T-cell (primary cell): ENCODE measurements around the gene NRIP3. TPM values are rescaled to one million over a fixed set of nuclear protein-coding genes. Genes with fewer than 3 reads are reported as not detected.

ENCODE experiments used
- ATAC-seq, 4 experiments: fragments of 200-7000 bp in 3 of 4; fragments of 150-1000 bp in 1 of 4; cut with Tn5 transposase; replicated peaks in 1 of 4; 1 replicate in 3 of 4; 2 replicates in 1 of 4; pipeline ENCODE4 v1.10.0; 2021; ENCODE audit warnings: moderate library complexity in 3 of 4, mild to moderate bottlenecking in 2 of 4, moderate number of reproducible peaks in 1 of 4
- CTCF ChIA-PET, 2 donors: fragments of 300-600 bp; sonication (Branson Sonifier 250); formaldehyde crosslinking; loops; one replicate each; lab custom pipeline; 2022; ENCODE audit warnings: antibody characterized with exemption in 2 of 2; lab: Charles Lee
- POLR2A ChIA-PET, 2 donors: fragments of 300-600 bp; sonication (Branson Sonifier 250); formaldehyde crosslinking; loops; one replicate each; lab custom pipeline; 2022; ENCODE audit warnings: antibody characterized with exemption in 2 of 2; lab: Charles Lee
- DNase-seq, 35 experiments: peaks; one replicate each; pipeline versions ENCODE4 v3.0.0 to v3.0.0-alpha.2; 2013 to 2023
- H3K27ac ChIP-seq: one replicate; pipeline ENCODE4 v1.5.1; 2013; ENCODE audit warnings: low read length
- H3K27me3 ChIP-seq, 2 experiments: replicated peaks in 1 of 2; 1 replicate in 1 of 2; 2 replicates in 1 of 2; pipeline versions ENCODE4 v1.6.1 to v1.7.0; 2013; ENCODE audit warnings: low read length in 1 of 2, mixed read lengths in 1 of 2; ENCODE audit not compliant: control insufficient read depth in 2 of 2, insufficient read depth in 2 of 2; ENCODE audit errors: extremely low read depth in 1 of 2
- H3K36me3 ChIP-seq, 2 donors: 1 replicate in 1 of 2; 2 replicates in 1 of 2; pipeline versions ENCODE4 v1.6.1 to v1.7.0; 2013; ENCODE audit warnings: low read length in 1 of 2; ENCODE audit not compliant: control insufficient read depth in 2 of 2, insufficient read depth in 1 of 2; ENCODE audit errors: extremely low read depth in 1 of 2
- H3K4me1 ChIP-seq, 2 experiments: 1 replicate in 1 of 2; 2 replicates in 1 of 2; pipeline versions ENCODE4 v1.6.1 to v1.7.0; 2013; ENCODE audit warnings: low read length in 2 of 2, mixed read lengths in 1 of 2; ENCODE audit not compliant: insufficient read depth in 2 of 2, control insufficient read depth in 1 of 2; ENCODE audit errors: extremely low read depth in 1 of 2
- H3K4me3 ChIP-seq, 2 donors: 1 replicate in 1 of 2; 2 replicates in 1 of 2; pipeline versions ENCODE4 v1.5.1 to v1.7.0; 2013; ENCODE audit warnings: mild to moderate bottlenecking in 2 of 2, low read length in 1 of 2, moderate library complexity in 1 of 2; ENCODE audit not compliant: control insufficient read depth in 1 of 2; ENCODE audit errors: extremely low read depth in 1 of 2
- H3K9me3 ChIP-seq: 2 replicates; pipeline ENCODE4 v1.7.0; 2013
- H3K27ac Mint-ChIP-seq, 2 donors: one replicate each; pipeline ENCODE4 v1.8.0; 2020 to 2021; ENCODE audit warnings: mild to moderate bottlenecking in 2 of 2, mixed read lengths in 2 of 2
- H3K27me3 Mint-ChIP-seq, 2 donors: one replicate each; pipeline ENCODE4 v1.8.0; 2021 to 2022; ENCODE audit warnings: mixed read lengths in 2 of 2
- H3K36me3 Mint-ChIP-seq: one replicate; pipeline ENCODE4 v1.8.0; 2021; ENCODE audit warnings: mixed read lengths
- H3K4me1 Mint-ChIP-seq, 3 donors: one replicate each; pipeline ENCODE4 v1.8.0; 2020 to 2022; ENCODE audit warnings: mixed read lengths in 3 of 3, mild to moderate bottlenecking in 1 of 3
- H3K4me3 Mint-ChIP-seq, 3 donors: one replicate each; pipeline ENCODE4 v1.8.0; 2020 to 2022; ENCODE audit warnings: mild to moderate bottlenecking in 3 of 3, mixed read lengths in 3 of 3, moderate library complexity in 3 of 3
- H3K9me3 Mint-ChIP-seq, 3 donors: one replicate each; pipeline ENCODE4 v1.8.0; 2020 to 2022; ENCODE audit warnings: mixed read lengths in 3 of 3
- WGBS: methylation state at CpG from one replicate; pipeline ENCODE4 v1.1.5; 2013; ENCODE audit warnings: missing lambda C conversion rate; ENCODE audit not compliant: insufficient coverage; 5-methylcytosine and 5-hydroxymethylcytosine counted together
- total RNA-seq, 35 experiments: library from RNA in 6 of 35; stranded (reverse) in 6 of 35; fragments of 120-200 nt in 1 of 35; gene quantifications; one replicate each; pipeline versions ENCODE4 v1.2.1 to v1.2.4 and lab custom pipeline; 2013 to 2026

The NRIP3 gene
- total RNA-seq, 5 donors from 2014 or later (not counting 1 experiment from before 2014, with no cell fraction given): 0.89 to 3.9 (median 1.6) TPM

- no peaks in the 10 kb centered on the region for H3K36me3 Mint-ChIP-seq
- Histone ChIP-seq H3K27me3 (no peaks in the 10 kb centered on the region), H3K27ac (no peak overlapping the region), H3K4me3 (no peak overlapping the region), H3K36me3 (no peaks in the 10 kb centered on the region), H3K9me3 (no peaks in the 10 kb centered on the region), H3K4me1 (no peaks in the 10 kb centered on the region)
- POLR2A ChIA-PET: interaction anchor here in 1 of 2 donors (0.6 kb wide), 1 partner anchor 23 kb away, joined by 8 read pairs; no protein-coding TSS in a partner anchor
- ATAC-seq: peak in 2 of 4 experiments; percentile 34 to 37
- H3K27me3 Mint-ChIP-seq: no peaks in the 10 kb centered on the region
- peak overlapping the region in 2 of 3 donors; percentile 21 to 37 for H3K4me3 Mint-ChIP-seq
- WGBS: 57% methylated on average over 8 of the region's 14 CpGs
- DNase-seq: no peak
- H3K27ac Mint-ChIP-seq: peak overlapping the region in 1 of 2 donors; percentile 62
- peaks cover 0 to 6% (median 0%) of the 10 kb centered on the region in 3 donors for H3K4me1 Mint-ChIP-seq
- no peaks in the 10 kb centered on the region for H3K9me3 Mint-ChIP-seq
- CTCF ChIA-PET: interaction anchor here in 1 of 2 donors (0.7 kb wide), 1 partner anchor 152 kb away, joined by 3 read pairs; no protein-coding TSS in a partner anchor
Observed at GRCh38 chr11:8934742-8935488, 68.9 kb downstream of the NRIP3 start.

GRCh38 chr11:8933931-8934330 lies 69.9 kb downstream of the NRIP3 start:
- H3K36me3 Mint-ChIP-seq: no peaks in the 10 kb centered on the region
- H3K9me3 ChIP-seq: no peaks in the 10 kb centered on the region
- 90% methylated on average over 3 of the region's 6 CpGs for WGBS
- peaks cover 0 to 6% (median 0%) of the 10 kb centered on the region in 3 donors for H3K4me1 Mint-ChIP-seq
- ChIA-PET POLR2A (no interaction called here), CTCF (no interaction called here)
- no peaks in the 10 kb centered on the region for H3K27me3 ChIP-seq
- no peak for ATAC-seq
- H3K27ac ChIP-seq: no peak overlapping the region
- no peak overlapping the region for H3K4me3 ChIP-seq
- H3K27me3 Mint-ChIP-seq: no peaks in the 10 kb centered on the region
- H3K4me1 ChIP-seq: no peaks in the 10 kb centered on the region
- H3K4me3 Mint-ChIP-seq: no peak overlapping the region
- DNase-seq: no peak
- no peak overlapping the region for H3K27ac Mint-ChIP-seq
- no peaks in the 10 kb centered on the region for H3K9me3 Mint-ChIP-seq
- H3K36me3 ChIP-seq: no peaks in the 10 kb centered on the region

- WGBS: 81% methylated on average over 5 of the region's 12 CpGs
- Mint-ChIP-seq H3K4me1 (peaks cover 0 to 6% (median 0%) of the 10 kb centered on the region in 3 donors), H3K27me3 (no peaks in the 10 kb centered on the region), H3K27ac (no peak within 1 kb of the TSS), H3K4me3 (no peak within 1 kb of the TSS), H3K9me3 (no peaks in the 10 kb centered on the region), H3K36me3 (no peaks in the 10 kb centered on the region)
- Histone ChIP-seq H3K4me3 (no peak within 1 kb of the TSS), H3K9me3 (no peaks in the 10 kb centered on the region), H3K27me3 (no peaks in the 10 kb centered on the region), H3K4me1 (no peaks in the 10 kb centered on the region), H3K36me3 (no peaks in the 10 kb centered on the region), H3K27ac (no peak within 1 kb of the TSS)
- ATAC-seq: no peak
- no peak for DNase-seq
- ChIA-PET CTCF (no interaction called here), POLR2A (no interaction called here)
Observed at GRCh38 chr11:8932564-8933180, 71.1 kb downstream of the NRIP3 start, which contains the start of gene C11orf16. Gene C11orf16, minus strand, starts transcription at chr11:8932947. Its CDS starts 639 bp downstream, at chr11:8932308.

Other genes starting within 250 kb of the NRIP3 start
- 10 to 100 TPM in 3 of 5 donors, 1 to 10 TPM in 2; 5.8 to 17.9 (median 11.1) TPM for gene AKIP1, start 92.8 kb downstream of the NRIP3 start, total RNA-seq
- not detected for gene C11orf16, start 71.1 kb downstream of the NRIP3 start, total RNA-seq
- gene ASCL3, start 61.0 kb downstream of the NRIP3 start, total RNA-seq: not detected
- gene TMEM9B, start 39.6 kb downstream of the NRIP3 start, total RNA-seq: 10 to 100 TPM; 19.9 to 30.5 (median 29.4) TPM
- 1 to 10 TPM in 1 of 5 donors, under 1 TPM in 3, not detected in 1; 0.22 to 1.3 (median 0.77) TPM for gene SCUBE2, start 87.6 kb upstream of the NRIP3 start, total RNA-seq